Measurements from ENCODE around the gene ANK3. TPM values are rescaled to one million over a fixed set of nuclear protein-coding genes. Genes with fewer than 3 reads are reported as not detected.

Gene ANK3
- total RNA-seq, 6 experiments from 2014 or later, result not detected

- no peak for DNase-seq
- peaks cover 22% of the 10 kb centered on the region for H3K4me1 Mint-ChIP-seq (ENCODE audit: low read depth)
- H3K27me3 Mint-ChIP-seq (ENCODE audit: insufficient read depth), result no peaks in the 10 kb centered on the region; the same call in 1 of the 2 replicates
- H3K36me3 Mint-ChIP-seq (ENCODE audit: low read depth), result no peaks in the 10 kb centered on the region
- H3K9me3 Mint-ChIP-seq, result no peaks in the 10 kb centered on the region
- TF ChIP-seq CTCF (IDR thresholded peaks at IDR 0.05), result no peak
- H3K27ac Mint-ChIP-seq, result no peak overlapping the region
- H3K4me3 Mint-ChIP-seq, result no peak overlapping the region
These were observed 267.5 kb downstream of the ANK3 start for GRCh38 chr10:60122190-60122589.

GRCh38 chr10:60114765-60115586 is 274.7 kb downstream of the ANK3 start:
- Mint-ChIP-seq H3K27ac (no peak overlapping the region), H3K27me3 (ENCODE audit: insufficient read depth) (peaks cover 2% of the 10 kb centered on the region; the same call in 1 of the 2 replicates), H3K9me3 (no peaks in the 10 kb centered on the region), H3K4me1 (ENCODE audit: low read depth) (no peaks in the 10 kb centered on the region), H3K36me3 (ENCODE audit: low read depth) (no peaks in the 10 kb centered on the region), H3K4me3 (no peak overlapping the region)
- TF ChIP-seq CTCF (IDR thresholded peaks at IDR 0.05), result peak; percentile 86
- peak; percentile 62 for DNase-seq

GRCh38 chr10:60110739-60111138 is 278.9 kb downstream of the ANK3 start:
- Mint-ChIP-seq H3K9me3 (no peaks in the 10 kb centered on the region), H3K4me1 (ENCODE audit: low read depth) (peaks cover 2% of the 10 kb centered on the region; the same call in 1 of the 2 replicates), H3K4me3 (no peak overlapping the region), H3K36me3 (ENCODE audit: low read depth) (no peaks in the 10 kb centered on the region), H3K27ac (no peak overlapping the region), H3K27me3 (ENCODE audit: insufficient read depth) (peaks cover 2% of the 10 kb centered on the region; the same call in 1 of the 2 replicates)
- DNase-seq, result no peak
- no peak for TF ChIP-seq CTCF (IDR thresholded peaks at IDR 0.05)

GRCh38 chr10:60107308-60107976 is 282.2 kb downstream of the ANK3 start:
- no peak overlapping the region for H3K4me3 Mint-ChIP-seq
- H3K4me1 Mint-ChIP-seq (ENCODE audit: low read depth), result peaks cover 11% of the 10 kb centered on the region; the same call in 1 of the 2 replicates
- no peaks in the 10 kb centered on the region for H3K9me3 Mint-ChIP-seq
- H3K36me3 Mint-ChIP-seq (ENCODE audit: low read depth), result no peaks in the 10 kb centered on the region
- TF ChIP-seq CTCF (IDR thresholded peaks at IDR 0.05), result no peak
- H3K27ac Mint-ChIP-seq, result no peak overlapping the region
- peaks cover 2% of the 10 kb centered on the region; the same call in 1 of the 2 replicates for H3K27me3 Mint-ChIP-seq (ENCODE audit: insufficient read depth)
- no peak for DNase-seq

GRCh38 chr10:60105295-60105695 is 284.4 kb downstream of the ANK3 start:
- H3K9me3 Mint-ChIP-seq, result no peaks in the 10 kb centered on the region
- peaks cover 11% of the 10 kb centered on the region; the same call in 1 of the 2 replicates for H3K4me1 Mint-ChIP-seq (ENCODE audit: low read depth)
- no peak overlapping the region for H3K27ac Mint-ChIP-seq
- peaks cover 2% of the 10 kb centered on the region; the same call in 1 of the 2 replicates for H3K27me3 Mint-ChIP-seq (ENCODE audit: insufficient read depth)
- H3K36me3 Mint-ChIP-seq (ENCODE audit: low read depth), result no peaks in the 10 kb centered on the region
- H3K4me3 Mint-ChIP-seq, result no peak overlapping the region
- TF ChIP-seq CTCF (IDR thresholded peaks at IDR 0.05), result no peak
- no peak for DNase-seq
